HG03196 (cell line): ENCODE results near the gene PI4KB.

Experiments used
- ATAC-seq: cut with Tn5 transposase; IDR thresholded peaks from one replicate; pipeline ENCODE4 v1.9.1; 2021; ENCODE audit not compliant: unreplicated experiment

The PI4KB gene

DNA sequence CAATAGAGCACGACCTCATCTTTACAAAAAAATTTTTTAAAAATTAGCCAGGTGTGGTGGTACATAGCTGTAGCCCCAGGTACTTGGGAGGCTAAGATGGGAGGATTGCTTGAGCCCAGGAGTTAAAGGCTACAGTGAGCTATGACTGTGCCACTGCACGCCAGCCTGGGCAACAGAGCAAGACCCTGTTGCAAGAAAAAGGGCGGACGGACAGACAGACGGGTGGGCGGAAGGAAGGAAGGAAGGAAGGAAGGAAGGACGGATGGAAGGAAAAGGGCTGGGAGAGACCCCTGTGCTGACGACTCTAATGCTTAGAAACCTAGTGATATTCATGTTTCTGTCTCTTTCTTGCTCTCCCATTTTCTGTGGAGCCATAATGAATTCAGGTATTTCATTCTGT, 14.4 kb downstream of the PI4KB start:
- no peak for ATAC-seq

GRCh38 chr1:151312411-151312810, 14.8 kb downstream of the PI4KB start:
- no peak for ATAC-seq

- ATAC-seq = no peak
Measured at GRCh38 chr1:151311589-151312331, 15.5 kb downstream of the PI4KB start.

DNA sequence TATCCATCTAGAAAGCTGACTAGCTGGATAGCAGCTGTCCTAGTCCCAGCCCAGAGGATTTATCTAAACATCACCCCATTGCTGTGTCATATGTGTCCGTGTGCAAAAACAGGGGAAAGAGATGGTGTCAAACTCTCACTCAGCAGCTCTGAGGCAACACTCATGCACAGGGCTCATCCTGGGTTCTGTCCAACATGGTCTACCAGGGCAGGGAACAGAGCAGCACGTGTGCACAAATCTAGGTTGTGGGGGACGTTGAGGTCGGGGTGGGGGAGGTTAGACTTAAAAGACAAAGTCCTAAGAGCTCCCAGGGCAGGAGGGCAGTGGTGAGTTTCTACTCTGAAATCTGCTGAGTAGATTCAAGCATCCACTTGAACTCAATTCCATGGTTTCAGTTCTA, 16.2 kb downstream of the PI4KB start:
- no peak for ATAC-seq

DNA sequence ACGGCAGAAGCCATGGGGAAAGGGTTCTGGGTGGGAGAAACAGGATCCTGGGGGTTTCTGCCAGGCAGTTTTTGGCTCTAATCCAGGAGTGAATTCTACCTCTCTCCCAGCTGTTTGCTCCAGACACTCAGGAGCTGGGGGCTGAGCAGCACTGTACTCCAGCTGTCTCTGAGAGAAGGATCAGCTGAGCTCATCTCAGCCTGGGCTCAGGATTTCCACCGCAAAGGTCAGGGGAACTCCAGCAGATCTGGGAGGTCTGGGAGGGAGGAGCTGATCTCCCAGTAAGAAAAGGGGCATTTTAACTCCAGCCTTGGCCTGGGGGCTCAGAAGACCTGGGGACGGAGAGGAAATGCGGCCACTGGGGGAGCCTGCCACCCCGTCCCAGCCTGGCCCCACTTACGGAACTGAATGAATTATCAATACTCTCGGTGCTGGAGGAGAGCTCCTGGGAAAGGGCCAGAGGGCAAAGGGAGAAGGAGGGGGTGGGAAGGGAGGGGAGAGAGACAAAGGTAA, 17.3 kb downstream of the PI4KB start:
- ATAC-seq = no peak

DNA sequence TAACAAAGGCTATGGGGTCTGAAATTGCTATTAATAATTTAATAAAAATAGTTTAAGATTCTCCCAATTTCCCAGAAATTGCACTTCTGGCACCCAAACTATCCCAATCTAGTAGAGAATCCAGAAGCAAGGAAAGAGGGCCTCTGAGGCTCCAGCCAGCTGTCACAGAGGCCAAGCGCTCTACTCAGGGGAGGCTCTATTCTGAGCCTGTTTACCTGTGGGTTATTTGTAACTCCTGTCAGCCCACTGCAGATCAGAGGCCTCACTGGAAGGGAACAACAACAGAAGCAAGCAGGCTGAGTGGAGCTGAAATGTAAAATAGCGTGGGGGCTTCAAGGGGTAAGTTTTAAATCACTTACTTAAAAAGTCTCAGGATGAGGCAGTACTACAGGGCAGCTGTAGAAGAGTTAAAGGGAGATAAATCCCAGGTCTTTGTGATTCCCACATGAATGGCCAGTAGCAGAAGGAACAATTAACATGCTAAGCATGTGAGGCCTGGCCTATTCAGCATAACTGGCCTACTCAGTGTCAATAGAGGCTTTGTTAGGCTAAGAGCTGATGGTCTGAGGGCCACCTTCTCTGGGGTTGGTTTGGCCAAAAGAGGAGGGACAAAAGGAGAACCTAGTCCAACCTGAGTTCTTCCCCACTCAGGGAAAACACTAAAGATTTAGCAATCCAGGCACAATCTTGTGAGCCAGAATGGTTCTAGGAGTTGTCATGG, 32.3 kb downstream of the PI4KB start:
- ATAC-seq = no peak

- ATAC-seq = no peak
Measured at GRCh38 chr1:151293093-151293492, 34.1 kb downstream of the PI4KB start.

- no peak for ATAC-seq
Measured at GRCh38 chr1:151292207-151293030, 34.8 kb downstream of the PI4KB start.

DNA sequence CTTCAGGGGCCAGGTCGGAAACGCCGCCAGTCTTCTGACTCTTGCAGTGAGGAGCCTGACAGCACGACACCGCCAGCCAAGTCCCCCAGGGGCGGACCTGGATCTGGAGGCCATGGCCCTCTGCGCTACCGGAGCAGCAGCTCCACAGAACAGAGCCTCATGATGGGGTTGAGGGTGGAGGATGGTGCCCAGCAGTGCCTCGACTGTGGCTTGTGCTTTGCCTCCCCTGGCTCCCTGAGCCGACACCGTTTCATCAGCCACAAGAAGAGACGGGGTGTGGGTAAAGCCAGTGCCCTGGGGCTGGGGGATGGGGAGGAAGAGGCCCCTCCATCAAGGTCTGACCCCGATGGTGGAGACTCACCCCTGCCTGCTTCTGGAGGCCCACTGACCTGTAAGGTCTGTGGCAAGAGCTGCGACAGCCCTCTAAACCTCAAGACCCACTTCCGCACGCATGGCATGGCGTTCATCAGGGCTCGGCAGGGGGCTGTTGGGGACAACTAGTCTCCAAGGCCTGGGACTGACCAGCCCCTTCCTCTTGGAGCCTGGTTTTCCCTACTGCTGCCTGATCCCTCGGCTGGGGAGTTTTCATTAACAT, 36.4 kb downstream of the PI4KB start:
- ATAC-seq = no peak

DNA sequence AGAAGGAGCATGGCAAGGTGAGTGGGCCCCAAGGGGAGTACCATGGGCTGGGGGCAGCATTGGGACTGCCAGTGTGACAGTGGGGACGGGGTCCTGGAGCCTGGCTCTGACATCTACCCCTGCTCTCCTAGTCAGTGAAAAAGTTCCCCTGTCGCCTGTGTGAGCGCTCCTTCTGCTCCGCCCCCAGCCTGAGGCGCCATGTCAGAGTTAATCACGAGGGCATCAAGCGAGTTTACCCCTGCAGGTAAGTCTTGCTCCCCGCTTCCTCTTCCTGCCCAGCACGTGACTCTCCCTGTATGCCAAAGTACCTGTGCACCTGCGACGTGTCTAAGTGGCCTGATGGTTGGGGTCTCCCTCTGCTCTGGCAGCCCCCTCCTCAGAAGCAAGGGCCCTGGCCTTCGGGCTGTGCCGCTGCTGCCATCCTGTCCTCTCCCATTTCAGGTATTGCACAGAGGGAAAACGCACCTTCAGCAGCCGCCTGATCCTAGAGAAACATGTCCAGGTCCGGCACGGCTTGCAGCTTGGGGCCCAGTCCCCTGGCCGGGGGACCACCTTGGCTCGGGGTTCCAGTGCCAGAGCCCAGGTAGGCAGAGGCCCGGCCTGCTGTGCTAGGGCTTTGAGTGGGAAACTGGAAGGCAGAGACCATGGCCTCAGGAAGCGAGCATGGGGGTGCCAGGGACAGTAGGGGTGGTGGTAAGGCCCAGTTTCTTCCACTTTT, 37.1 kb downstream of the PI4KB start:
- no peak for ATAC-seq

GRCh38 chr1:151289080-151289935, 37.9 kb downstream of the PI4KB start:
- ATAC-seq = no peak

DNA sequence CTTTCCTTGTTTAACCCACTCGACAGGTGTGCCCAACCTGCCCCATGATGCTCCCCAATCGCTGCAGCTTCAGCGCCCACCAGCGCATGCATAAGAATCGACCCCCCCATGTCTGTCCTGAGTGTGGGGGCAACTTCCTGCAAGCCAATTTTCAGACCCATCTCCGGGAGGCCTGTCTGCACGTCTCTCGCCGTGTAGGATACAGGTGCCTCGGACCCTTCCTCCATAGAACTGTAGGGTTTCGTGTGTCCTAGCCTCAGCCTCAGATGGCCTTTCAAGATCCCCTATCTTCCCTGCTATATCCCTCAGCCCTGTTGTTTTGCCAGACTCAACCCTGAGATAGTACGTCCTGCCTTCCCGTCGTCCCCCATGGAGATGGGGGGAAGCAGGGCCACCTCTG, 38.7 kb downstream of the PI4KB start:
- no peak for ATAC-seq

DNA sequence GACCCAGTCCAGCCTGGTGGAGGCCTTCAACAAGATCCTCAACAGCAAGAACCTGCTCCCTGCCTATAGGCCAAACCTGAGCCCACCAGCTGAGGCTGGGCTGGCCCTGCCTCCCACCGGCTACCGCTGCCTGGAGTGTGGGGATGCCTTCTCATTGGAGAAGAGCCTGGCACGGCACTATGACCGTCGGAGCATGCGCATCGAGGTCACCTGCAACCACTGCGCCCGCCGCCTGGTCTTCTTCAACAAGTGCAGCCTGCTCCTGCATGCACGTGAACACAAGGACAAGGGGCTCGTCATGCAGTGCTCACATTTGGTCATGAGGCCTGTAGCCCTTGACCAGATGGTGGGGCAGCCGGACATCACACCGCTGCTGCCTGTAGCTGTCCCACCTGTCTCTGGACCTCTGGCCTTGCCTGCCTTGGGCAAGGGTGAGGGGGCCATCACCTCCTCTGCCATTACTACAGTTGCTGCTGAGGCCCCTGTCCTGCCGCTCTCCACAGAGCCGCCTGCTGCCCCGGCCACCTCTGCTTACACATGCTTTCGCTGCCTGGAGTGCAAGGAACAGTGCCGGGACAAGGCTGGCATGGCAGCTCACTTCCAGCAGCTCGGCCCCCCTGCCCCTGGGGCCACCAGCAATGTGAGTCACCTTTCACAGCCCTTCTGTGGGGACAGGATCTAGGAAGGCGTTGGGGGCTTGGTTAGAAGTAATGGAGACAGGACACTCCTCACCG, 39.3 kb downstream of the PI4KB start:
- no peak for ATAC-seq

- ATAC-seq = no peak
Measured at GRCh38 chr1:151287341-151287699, 39.9 kb downstream of the PI4KB start.

- ATAC-seq = no peak
Measured at GRCh38 chr1:151286619-151287340, 40.4 kb downstream of the PI4KB start.

- ATAC-seq = no peak
Measured at GRCh38 chr1:151284013-151284577, 43.1 kb downstream of the PI4KB start.

DNA sequence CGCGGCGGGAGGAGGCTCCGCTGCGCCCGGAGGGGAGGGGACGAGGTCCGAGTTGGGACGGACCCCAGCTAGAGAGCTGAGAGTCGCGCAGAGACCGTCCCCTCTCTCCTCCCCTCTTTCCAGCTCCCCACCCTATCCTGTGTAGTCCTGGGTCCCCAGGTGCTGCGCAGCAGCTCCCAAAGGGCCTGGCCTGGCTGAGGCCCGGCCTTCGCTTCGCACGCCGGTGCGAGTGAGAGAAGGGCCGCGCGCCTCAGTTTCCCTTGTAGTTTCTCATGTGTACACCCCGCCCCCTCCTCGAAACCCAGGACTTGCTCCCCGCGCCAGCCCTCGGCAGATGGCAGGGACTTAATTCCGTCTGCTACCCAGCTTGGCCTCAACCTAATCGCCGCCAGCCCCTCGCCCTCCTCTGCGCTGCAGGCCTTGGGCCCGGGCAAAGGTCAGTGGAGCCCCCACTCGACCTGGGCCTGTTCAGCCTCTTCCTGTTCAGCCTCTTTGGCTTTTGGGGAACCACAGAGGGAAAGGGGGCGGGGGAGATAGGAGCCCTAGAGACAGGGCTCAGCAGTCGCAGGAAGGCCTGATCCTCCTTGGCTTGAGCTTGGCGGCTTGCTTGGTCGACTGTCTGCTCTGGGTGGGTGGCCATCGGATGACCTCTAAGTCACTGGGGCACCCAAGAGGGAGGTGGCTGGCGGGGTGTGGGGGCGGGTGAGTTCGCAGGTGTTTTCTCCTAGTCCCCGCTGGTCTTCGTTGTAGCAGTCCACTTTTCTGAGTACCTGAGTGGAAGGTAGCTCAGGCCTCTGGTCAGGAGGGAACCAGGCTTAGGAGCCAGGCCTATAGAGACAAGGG, 44.1 kb downstream of the PI4KB start:
- no peak for ATAC-seq
